Kidney epithelial cell (primary cell): ENCODE measurements around the gene FBL. TPM values are rescaled to one million over a fixed set of nuclear protein-coding genes. Genes with fewer than 3 reads are reported as not detected.

Source experiments
- DNase-seq: peaks from one replicate; pipeline ENCODE4 v3.0.0-alpha.2; 2010; ENCODE audit warnings: low read depth
- H3K27me3 ChIP-seq: 2 replicates; pipeline ENCODE4 v1.6.0; 2011; ENCODE audit warnings: low read length; ENCODE audit not compliant: control insufficient read depth, insufficient read depth
- H3K36me3 ChIP-seq: 2 replicates; pipeline ENCODE4 v1.5.1; 2011; ENCODE audit warnings: low read length; ENCODE audit not compliant: control insufficient read depth, insufficient read depth
- H3K4me3 ChIP-seq: 2 replicates; pipeline ENCODE4 v1.5.1; 2011; ENCODE audit warnings: low read depth, mild to moderate bottlenecking, control low read depth, low read length
- CTCF ChIP-seq: IDR thresholded peaks from 2 replicates; pipeline ENCODE4 v1.5.1; 2011; ENCODE audit warnings: mild to moderate bottlenecking, moderate library complexity, low read length, control low read depth, inconsistent platforms; ENCODE audit not compliant: insufficient read depth, poor library complexity, severe bottlenecking
- total RNA-seq: library from RNA; depleted of rRNA; stranded (reverse); fragments of >200 nt; gene quantifications from 2 replicates; pipeline ENCODE4 v1.2.3, GENCODE V29; 2015

Gene FBL
- total RNA-seq, 1 donor from 2014 or later: 224 TPM

- TF ChIP-seq CTCF: no peak
- DNase-seq: no peak
- no peaks in the 10 kb centered on the region for H3K36me3 ChIP-seq
- no peak overlapping the region for H3K4me3 ChIP-seq
- no peaks in the 10 kb centered on the region for H3K27me3 ChIP-seq
These were observed 21.8 kb upstream of the FBL start for GRCh38 chr19:39867952-39868351.

DNA sequence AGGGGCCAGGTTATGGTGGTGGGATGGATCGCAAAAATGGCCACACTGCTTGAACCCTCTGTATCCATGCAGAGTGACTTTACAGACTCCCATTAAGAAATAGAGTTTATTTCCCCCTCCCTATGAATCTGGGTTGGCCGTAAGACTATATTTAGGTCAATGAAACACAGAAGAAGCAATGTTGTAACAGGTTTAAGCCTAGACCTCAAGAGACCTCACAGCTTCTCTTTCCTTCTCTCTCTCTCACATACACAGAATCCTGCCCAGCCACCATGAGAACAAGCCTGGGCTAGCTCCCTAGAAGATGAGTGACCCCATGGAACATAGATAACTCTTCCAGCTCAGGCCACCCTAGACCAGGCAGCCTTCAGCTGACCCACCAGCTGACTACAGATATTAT is 21.0 kb upstream of the FBL start:
- DNase-seq: no peak
- no peaks in the 10 kb centered on the region for H3K27me3 ChIP-seq
- H3K4me3 ChIP-seq: no peak overlapping the region
- no peaks in the 10 kb centered on the region for H3K36me3 ChIP-seq
- TF ChIP-seq CTCF: no peak

- no peak for TF ChIP-seq CTCF
- H3K27me3 ChIP-seq: no peaks in the 10 kb centered on the region
- no peak overlapping the region for H3K4me3 ChIP-seq
- no peaks in the 10 kb centered on the region for H3K36me3 ChIP-seq
- no peak for DNase-seq
These were observed 19.8 kb upstream of the FBL start for GRCh38 chr19:39865953-39866352.

DNA sequence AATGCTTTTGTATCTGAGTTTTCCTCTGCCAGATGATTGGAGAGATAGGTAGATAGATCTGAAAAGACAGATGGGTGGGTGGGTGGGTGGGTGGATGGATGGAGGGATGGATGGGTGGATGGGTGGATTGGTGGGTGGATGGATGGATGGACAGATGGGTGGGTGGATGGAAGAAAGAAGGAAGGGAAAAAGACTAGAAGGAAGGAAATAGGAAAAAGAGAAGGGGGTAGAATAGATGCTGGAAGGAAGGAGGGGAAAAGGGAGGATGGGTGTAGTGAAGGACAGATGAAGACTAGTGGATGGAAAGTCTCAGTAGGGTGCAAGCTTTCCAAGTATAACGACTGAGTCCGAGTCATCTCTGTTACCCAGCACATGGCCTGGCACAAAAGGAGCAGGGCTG is 19.0 kb upstream of the FBL start:
- TF ChIP-seq CTCF: no peak
- H3K4me3 ChIP-seq: no peak overlapping the region
- no peak for DNase-seq

GRCh38 chr19:39864118-39864517 is 17.9 kb upstream of the FBL start:
- no peaks in the 10 kb centered on the region for H3K36me3 ChIP-seq
- TF ChIP-seq CTCF: no peak
- no peak for DNase-seq

More for the DNA sequence above, 19.0 kb upstream of the FBL start:
- Histone ChIP-seq H3K36me3 (no peaks in the 10 kb centered on the region), H3K27me3 (no peaks in the 10 kb centered on the region)

DNA sequence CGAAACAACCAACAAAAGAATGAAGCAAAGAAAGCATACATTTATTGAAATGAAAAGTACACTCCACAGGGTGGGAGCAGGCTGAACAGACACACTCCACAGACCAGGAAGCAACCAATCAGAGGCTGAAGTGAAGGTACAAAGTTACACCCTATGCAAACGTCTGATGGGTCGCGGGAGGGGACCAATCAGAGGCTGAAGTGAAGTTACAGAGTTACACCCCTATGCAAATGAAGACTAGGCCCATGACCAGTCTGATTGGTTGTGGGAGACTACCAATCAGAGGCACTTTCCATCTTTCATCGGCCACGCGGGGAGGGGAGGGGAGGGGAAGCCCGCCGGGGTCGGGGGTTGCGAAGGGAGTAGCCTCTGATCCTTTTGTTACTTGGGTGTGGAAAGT is 12.4 kb upstream of the FBL start:
- H3K27me3 ChIP-seq: no peaks in the 10 kb centered on the region
- no peak overlapping the region for H3K4me3 ChIP-seq
- no peaks in the 10 kb centered on the region for H3K36me3 ChIP-seq
- TF ChIP-seq CTCF: no peak
- DNase-seq: no peak

More at GRCh38 chr19:39864118-39864517, 17.9 kb upstream of the FBL start:
- H3K27me3 ChIP-seq: no peaks in the 10 kb centered on the region
- H3K4me3 ChIP-seq: no peak overlapping the region
